ENCODE results near the gene GMPPA.

The GMPPA gene

GRCh38 chr2:219486380-219486959, 12.2 kb upstream of the GMPPA start:
- no peak for FAIRE-seq

DNA sequence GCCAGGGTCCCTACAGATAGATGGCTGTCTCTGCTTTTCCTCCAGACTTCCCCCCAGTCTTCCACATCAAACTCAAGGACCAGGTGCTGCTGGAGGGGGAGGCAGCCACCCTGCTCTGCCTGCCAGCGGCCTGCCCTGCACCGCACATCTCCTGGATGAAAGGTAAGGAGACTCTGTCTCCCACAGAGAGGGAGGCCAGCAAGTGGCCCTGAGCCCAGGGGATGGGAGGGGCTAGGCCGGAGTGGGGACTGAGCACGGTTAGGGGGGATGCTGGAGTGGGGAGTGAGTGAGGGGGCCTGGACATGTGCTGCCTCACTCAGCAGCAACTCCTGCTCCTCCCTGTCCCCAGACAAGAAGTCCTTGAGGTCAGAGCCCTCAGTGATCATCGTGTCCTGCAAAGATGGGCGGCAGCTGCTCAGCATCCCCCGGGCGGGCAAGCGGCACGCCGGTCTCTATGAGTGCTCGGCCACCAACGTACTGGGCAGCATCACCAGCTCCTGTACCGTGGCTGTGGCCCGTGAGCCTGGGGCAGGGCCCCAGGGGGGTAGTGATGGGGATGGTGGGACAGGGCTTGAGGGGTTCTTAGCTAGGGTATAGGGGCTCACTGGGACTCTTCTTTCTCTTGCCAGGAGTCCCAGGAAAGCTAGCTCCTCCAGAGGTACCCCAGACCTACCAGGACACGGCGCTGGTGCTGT, 10.4 kb upstream of the GMPPA start:
- FAIRE-seq = no peak

DNA sequence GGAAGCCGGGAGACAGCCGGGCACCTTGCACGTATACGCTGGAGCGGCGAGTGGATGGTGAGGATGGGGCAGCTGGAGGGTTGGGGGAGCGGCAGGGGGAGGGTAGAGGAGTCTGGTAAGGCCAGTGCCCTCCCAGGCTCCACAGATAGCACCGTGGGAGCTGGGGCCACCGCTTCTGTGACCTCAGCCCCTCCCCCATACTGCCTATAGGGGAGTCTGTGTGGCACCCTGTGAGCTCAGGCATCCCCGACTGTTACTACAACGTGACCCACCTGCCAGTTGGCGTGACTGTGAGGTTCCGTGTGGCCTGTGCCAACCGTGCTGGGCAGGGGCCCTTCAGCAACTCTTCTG, 9.9 kb upstream of the GMPPA start:
- FAIRE-seq = no peak

DNA sequence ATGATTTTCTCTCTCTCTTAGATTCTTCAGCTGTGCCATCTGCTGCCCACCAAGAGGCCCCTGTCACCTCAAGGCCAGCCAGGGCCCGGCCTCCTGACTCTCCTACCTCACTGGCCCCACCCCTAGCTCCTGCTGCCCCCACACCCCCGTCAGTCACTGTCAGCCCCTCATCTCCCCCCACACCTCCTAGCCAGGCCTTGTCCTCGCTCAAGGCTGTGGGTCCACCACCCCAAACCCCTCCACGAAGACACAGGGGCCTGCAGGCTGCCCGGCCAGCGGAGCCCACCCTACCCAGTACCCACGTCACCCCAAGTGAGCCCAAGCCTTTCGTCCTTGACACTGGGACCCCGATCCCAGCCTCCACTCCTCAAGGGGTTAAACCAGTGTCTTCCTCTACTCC, 9.4 kb upstream of the GMPPA start:
- FAIRE-seq = no peak

DNA sequence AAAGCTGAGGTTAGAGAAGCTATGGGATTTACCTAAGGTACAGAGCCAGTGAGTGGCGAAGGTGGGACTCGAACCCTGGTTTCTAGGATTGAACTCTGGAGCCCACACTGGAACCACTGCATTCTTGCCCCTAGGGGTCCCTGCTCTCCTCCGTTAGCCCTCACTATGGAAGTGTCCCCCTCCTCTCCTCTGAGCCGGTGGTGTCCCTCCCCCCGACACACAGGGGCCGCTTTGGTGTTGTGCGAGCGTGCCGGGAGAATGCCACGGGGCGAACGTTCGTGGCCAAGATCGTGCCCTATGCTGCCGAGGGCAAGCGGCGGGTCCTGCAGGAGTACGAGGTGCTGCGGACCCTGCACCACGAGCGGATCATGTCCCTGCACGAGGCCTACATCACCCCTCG, 8.5 kb upstream of the GMPPA start:
- no peak for FAIRE-seq

- no peak for FAIRE-seq
Observed at GRCh38 chr2:219490600-219491130, 8.0 kb upstream of the GMPPA start.

- no peak for FAIRE-seq
Observed at GRCh38 chr2:219491278-219491963, 7.3 kb upstream of the GMPPA start.

DNA sequence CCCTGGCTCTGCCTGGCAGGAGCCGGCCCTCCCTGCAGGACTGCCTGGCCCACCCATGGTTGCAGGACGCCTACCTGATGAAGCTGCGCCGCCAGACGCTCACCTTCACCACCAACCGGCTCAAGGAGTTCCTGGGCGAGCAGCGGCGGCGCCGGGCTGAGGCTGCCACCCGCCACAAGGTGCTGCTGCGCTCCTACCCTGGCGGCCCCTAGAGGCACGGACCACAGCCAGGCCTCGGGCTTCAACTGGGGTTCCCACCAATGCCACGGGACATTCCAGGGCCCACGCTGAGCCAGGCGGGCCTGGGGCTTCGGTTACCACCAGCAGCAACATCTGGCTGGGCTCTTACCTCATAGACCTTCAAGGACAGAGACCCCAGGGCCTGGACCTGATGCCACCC, 6.1 kb upstream of the GMPPA start:
- FAIRE-seq = no peak

DNA sequence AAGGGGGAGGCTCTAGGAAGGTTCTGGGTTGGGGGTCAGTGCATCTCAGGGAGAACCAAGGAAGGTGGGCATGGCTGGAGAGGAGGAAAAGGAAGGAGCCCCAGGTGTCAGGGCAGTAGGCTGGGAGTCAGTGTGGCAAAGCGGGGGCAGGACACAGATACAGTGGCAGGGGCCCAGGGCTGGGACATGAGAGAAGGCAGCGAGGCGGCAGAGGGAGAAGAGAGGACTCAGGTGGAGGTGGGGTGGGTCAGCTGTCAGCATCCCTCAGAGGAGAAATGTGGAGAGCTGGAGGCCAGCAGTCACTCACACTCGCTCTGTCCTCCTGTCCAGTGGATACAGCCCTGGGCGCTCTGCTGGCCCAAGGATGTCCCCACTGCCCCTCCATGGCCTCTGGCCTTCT, 5.6 kb upstream of the GMPPA start:
- no peak for FAIRE-seq

DNA sequence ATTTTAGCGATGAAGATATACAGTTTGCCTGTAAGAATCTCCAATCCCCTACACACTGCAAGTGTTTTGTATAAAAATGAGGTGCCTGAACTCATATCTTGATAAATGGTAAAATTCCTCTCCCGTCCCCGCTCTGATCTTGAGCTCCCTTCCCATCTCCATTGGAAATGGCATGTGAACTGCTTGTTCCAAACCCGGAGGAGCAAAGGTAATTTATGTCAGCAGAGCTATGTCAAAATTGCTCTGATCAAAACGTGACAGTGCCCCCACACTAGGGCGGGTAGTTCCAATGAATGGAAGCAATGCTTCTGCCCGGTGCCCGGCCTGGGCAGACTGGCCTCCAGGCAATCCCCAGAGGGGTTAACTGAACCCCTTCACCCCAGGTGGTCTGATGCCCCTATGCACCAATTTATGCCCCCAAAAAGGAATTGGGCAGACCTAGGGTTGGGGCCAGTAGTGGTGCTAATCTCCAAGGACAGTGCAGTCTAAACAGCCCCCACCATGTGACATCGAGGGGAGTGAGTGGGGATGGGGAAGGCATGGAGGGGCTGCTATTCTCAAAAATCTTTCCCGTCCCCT, 3.6 kb upstream of the GMPPA start:
- FAIRE-seq = no peak

GRCh38 chr2:219495531-219496122, 3.1 kb upstream of the GMPPA start:
- FAIRE-seq = peak; percentile 27

GRCh38 chr2:219496247-219496824, 2.4 kb upstream of the GMPPA start:
- FAIRE-seq = no peak

GRCh38 chr2:219496825-219497494, 1.7 kb upstream of the GMPPA start:
- no peak for FAIRE-seq

DNA sequence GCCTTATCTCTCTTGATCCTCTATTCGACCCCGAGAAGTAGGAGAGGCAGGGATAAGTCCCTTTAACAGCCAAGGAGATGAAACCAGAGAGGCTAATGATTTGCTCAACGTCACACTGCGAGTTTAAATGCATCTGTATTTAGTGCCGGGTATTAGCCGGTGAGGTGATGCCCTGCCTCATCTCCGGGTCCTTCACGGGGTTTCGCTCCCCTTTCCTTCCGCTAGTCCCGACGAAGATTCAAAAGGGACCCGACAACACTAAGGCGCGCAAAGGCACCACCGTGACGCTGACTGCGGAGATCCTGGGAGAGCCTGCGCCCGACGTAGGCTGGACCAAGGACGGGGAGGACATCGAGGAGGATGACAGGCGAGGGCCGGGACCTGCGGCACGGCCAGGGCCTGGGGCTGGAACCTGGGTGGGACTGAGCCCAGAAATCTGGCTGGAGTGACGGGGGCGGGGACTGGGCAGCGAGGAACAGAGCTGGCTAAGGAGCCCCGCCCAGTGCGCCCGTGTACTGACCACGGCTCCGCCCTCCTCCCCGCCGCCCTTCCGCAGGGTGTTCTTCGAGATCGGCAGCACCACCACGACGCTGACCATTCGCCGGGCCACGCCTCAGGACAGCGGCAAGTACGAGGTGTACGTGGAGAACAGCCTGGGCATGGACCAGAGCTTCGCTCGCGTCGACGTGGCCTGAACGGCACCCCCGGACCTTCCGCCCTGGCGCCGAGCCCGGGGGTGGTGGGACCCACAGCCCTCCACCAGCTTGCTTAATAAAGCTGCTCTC, 1.0 kb upstream of the GMPPA start:
- no peak for FAIRE-seq

- FAIRE-seq = no peak
Observed at GRCh38 chr2:219499058-219499307, 292 bp downstream of the GMPPA start.

DNA sequence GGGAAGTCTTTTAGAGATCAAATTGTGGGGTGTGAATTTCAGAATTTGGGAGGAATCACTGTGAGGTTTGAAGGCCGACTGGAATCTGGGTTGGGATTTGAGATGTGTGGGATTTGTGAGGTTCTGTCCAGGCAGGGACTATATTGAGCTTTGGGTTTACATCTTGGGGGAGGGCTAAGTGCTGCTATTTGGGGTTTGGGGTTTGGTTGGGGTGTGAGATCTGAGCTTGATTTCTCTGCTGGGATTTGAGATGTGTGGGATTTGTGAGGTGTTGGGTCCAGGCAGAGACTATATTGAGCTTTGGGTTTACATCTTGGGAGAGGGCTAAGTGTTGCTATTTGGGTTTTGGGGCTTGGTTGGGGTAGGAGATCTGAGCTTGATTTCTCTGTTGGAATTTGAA, 864 bp downstream of the GMPPA start:
- FAIRE-seq = no peak

DNA sequence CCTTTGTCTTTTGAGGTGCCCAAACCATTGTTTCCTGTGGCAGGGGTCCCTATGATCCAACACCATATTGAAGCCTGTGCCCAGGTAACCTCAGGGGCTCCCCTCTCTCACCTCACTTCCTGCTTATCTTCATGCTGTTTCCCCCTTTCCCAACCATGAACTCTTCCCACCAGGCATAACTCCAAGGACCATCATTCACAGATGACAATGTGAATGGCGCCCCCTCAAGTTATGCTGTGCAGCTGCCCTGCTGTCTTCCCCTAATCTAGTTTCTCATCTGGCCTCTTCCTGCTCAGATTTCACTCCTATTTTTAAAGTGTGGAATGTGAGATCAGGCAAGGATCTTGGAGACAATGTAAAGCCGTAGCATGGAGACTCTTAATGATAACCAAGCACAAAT, 1.4 kb downstream of the GMPPA start:
- FAIRE-seq = no peak

DNA sequence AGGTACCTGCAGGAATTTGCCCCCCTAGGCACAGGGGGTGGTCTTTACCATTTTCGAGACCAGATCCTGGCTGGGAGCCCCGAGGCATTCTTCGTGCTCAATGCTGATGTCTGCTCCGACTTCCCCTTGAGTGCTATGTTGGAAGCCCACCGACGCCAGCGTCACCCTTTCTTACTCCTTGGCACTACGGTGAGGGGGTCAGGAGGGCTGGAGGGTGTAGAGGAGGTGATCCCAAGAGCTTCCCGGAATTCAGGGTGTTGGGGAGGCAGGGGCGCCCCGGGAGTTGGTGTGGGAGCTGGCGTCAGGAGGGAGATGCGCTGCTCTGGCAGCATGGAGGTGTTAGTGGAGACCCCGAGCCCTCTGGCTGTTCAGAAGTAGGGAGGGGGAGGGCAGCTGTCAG, 3.2 kb downstream of the GMPPA start:
- no peak for FAIRE-seq

DNA sequence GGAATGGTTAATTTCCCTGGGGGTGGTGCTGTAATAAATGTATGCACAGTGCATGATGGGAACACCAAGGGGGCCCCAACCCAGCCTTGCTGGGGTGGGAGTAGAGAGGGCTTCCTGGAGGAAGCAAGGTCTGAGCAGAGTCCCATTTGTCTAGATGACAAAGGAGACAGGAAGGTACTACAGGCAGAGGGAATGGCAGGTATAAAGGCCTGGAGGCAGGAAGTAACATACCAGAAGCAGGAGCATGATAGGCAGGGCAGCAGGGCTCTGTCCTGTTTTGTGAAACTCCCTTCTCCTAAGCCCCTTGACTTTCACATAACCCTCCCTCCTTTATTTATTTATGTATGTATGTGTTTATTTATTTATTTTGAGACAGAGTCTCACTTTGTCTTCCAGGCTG, 3.9 kb downstream of the GMPPA start:
- no peak for FAIRE-seq

- no peak for FAIRE-seq
Observed at GRCh38 chr2:219505585-219505984, 6.9 kb downstream of the GMPPA start.

- FAIRE-seq = no peak
Observed at GRCh38 chr2:219506153-219506801, 7.6 kb downstream of the GMPPA start.
